ENCODE results near the gene RRP9. TPM values are rescaled to one million over a fixed set of nuclear protein-coding genes. Genes with fewer than 3 reads are reported as not detected.

Gene RRP9
- total RNA-seq, 1 donor from 2014 or later = 9.3 TPM

- no peak for DNase-seq
Observed at GRCh38 chr3:51955175-51955892, 13.6 kb upstream of the RRP9 start, which contains the start of gene GPR62. GPR62 (plus strand) TSS chr3:51955381; CDS start chr3:51955653, 272 bp downstream.

- no peak for DNase-seq
Observed at GRCh38 chr3:51954713-51955112, 13.0 kb upstream of the RRP9 start.

- DNase-seq = no peak
Observed at GRCh38 chr3:51954105-51954504, 12.4 kb upstream of the RRP9 start.

GRCh38 chr3:51953445-51953844 is 11.7 kb upstream of the RRP9 start:
- DNase-seq = no peak

- DNase-seq = no peak
Observed at GRCh38 chr3:51950899-51951298, 9.2 kb upstream of the RRP9 start.

- DNase-seq = no peak
Observed at GRCh38 chr3:51949121-51949520, 7.4 kb upstream of the RRP9 start.

- DNase-seq = no peak
Observed at GRCh38 chr3:51948016-51948580, 6.4 kb upstream of the RRP9 start.

GRCh38 chr3:51947215-51947900 is 5.7 kb upstream of the RRP9 start:
- DNase-seq = no peak

- DNase-seq = no peak
Observed at GRCh38 chr3:51946796-51947195, 5.1 kb upstream of the RRP9 start.

- no peak for DNase-seq
Observed at GRCh38 chr3:51945926-51946705, 4.4 kb upstream of the RRP9 start.

GRCh38 chr3:51945031-51945840 is 3.5 kb upstream of the RRP9 start:
- no peak for DNase-seq

GRCh38 chr3:51944451-51945021 is 2.8 kb upstream of the RRP9 start:
- no peak for DNase-seq

GRCh38 chr3:51943451-51944391 is 2.0 kb upstream of the RRP9 start:
- no peak for DNase-seq

- peak; percentile 16 for DNase-seq
Observed at GRCh38 chr3:51942603-51943450, 1.1 kb upstream of the RRP9 start.

GRCh38 chr3:51941463-51941797 is 274 bp downstream of the RRP9 start:
- DNase-seq = no peak

GRCh38 chr3:51940648-51941462 is 849 bp downstream of the RRP9 start:
- DNase-seq = no peak

- no peak for DNase-seq
Observed at GRCh38 chr3:51938780-51939425, 2.8 kb downstream of the RRP9 start.
